ENCODE data around the gene VAV1.

GRCh38 chr19:6773323-6773931, 919 bp downstream of the VAV1 start:
- peak; percentile 53; the same call in 1 of the 2 replicates for TF ChIP-seq POLR2A (IDR thresholded peaks at IDR 0.05; ENCODE audit: low read depth, low read length)
- TF ChIP-seq SPI1 (IDR thresholded peaks at IDR 0.05; ENCODE audit: low read depth, low read length), result no peak
- TF ChIP-seq POLR2AphosphoS5 (IDR thresholded peaks at IDR 0.05; ENCODE audit: low read depth, low read length), result no peak
- peak; percentile 89 for TF ChIP-seq POU2F2 (IDR thresholded peaks at IDR 0.05; ENCODE audit: low read depth, low read length)
- no peak for TF ChIP-seq TAF1 (IDR thresholded peaks at IDR 0.05; ENCODE audit: low read depth, low read length)
- TF ChIP-seq PAX5 (IDR thresholded peaks at IDR 0.05; ENCODE audit: insufficient read depth, low read length, severe bottlenecking), result no peak

All from GM12891 (cell line).